Measurements from ENCODE around the gene ANAPC13.

DNA sequence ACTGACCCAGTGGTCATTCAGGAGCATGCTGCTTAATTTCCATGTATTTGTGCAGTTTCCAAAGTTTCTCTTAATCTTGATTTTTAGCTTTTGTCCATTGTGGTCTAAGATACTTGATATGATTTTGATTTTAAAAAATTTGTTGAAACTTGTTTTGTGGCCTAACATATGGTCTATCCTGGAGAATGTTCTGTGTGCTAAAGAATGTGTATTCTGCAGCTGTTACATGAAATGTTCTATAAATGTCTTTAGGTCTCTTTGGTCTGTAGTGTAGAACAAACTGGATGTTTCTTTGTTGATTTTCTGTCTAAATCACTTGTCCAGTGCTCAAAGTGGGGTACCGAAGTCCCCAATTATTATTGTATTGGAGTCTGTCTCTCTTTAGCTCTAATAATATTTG lies 17.5 kb upstream of the ANAPC13 start:
- TF ChIP-seq, protein P1, sequence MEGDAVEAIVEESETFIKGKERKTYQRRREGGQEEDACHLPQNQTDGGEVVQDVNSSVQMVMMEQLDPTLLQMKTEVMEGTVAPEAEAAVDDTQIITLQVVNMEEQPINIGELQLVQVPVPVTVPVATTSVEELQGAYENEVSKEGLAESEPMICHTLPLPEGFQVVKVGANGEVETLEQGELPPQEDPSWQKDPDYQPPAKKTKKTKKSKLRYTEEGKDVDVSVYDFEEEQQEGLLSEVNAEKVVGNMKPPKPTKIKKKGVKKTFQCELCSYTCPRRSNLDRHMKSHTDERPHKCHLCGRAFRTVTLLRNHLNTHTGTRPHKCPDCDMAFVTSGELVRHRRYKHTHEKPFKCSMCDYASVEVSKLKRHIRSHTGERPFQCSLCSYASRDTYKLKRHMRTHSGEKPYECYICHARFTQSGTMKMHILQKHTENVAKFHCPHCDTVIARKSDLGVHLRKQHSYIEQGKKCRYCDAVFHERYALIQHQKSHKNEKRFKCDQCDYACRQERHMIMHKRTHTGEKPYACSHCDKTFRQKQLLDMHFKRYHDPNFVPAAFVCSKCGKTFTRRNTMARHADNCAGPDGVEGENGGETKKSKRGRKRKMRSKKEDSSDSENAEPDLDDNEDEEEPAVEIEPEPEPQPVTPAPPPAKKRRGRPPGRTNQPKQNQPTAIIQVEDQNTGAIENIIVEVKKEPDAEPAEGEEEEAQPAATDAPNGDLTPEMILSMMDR (IDR thresholded peaks at IDR 0.05; ENCODE audit: insufficient read depth, low read length, poor library complexity, severe bottlenecking) = no peak
- TF ChIP-seq EZH2phosphoT487 (conservative IDR thresholded peaks at IDR 0.05; ENCODE audit: low read length) = no peak
